ENCODE measurements around the gene RNF121. TPM values are rescaled to one million over a fixed set of nuclear protein-coding genes. Genes with fewer than 3 reads are reported as not detected.
"Not testable (repeated sequence)": the region's sequence is repeated elsewhere in the genome, so short reads cannot be mapped to it uniquely, and the experiment has no call there.

The RNF121 gene
- total RNA-seq = 18.4 TPM
- long read RNA-seq, transcript RNF121-201 (9 exons, 2,625 nt) = major isoform, 9 of 12 reads
- long read RNA-seq, partial matches to known transcripts = 0 of 12 reads
- long read RNA-seq, other reads (novel, unspliced or antisense) = 3 of 12 reads

DNA sequence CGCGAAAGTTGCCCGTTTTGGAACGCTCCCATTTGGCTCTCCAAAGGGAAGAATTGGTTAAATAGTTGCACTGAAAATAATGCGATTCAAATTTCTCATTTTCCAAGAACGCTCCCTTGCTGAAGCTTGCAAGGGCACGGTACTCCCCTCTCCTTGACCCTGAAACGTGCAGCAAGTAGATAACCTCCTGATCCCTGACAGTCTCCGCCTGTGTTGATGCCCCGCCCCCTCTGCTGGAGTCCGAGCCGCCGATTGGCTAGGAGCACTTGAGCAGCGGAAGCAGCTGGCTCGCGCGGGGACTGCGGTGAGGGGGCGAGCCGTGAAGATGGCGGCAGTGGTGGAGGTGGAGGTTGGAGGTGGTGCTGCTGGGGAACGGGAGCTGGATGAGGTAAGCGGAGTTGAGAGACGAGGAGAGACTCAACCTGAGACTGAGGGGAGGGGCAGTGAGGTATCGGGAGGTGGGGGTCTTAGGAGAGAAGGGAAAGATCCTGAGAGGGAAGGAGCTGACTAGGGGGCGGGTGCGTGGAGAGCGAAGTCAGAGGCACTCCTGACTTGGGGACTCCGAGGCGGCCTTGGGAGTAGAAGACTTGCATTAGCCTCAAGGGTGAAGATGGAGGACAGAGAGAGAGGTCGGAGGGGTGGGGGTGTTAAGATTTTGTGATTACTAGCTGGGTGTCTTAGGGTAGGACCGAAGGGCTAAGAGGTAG is at the start of gene RNF121:
Gene RNF121, plus strand, starts transcription at position 310 of the 707 bp plus-strand sequence. Its CDS starts 16 bp downstream, at position 326.
- peak; percentile 98 for DNase-seq (ENCODE audit: low spot score)
- intact Hi-C loops (cut with DNase I) = loop anchor here (2.0 kb wide), 1 partner anchor 184 kb away; the partner anchor contains the start of gene ANAPC15

DNA sequence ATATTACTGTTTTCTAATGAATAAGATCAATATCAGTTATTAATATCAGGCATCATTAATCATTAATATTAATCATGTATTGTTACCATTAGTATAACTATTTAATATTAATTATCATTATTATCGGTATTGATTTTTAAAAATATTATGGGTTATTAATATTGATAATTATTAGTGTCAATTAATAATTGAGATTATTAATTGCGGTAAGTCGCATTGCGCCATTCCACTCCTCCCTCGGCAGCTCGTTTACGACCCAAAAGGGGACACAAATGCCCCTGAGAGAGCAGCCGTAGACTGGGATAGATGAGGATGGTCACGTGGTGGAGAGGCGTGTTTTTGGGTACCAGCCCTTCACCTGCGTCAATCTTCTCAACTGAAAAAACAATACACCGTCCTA is 43.0 kb upstream of the RNF121 start:
- DNase-seq (ENCODE audit: low spot score); intact Hi-C loops (cut with DNase I): not testable (repeated sequence)

DNA sequence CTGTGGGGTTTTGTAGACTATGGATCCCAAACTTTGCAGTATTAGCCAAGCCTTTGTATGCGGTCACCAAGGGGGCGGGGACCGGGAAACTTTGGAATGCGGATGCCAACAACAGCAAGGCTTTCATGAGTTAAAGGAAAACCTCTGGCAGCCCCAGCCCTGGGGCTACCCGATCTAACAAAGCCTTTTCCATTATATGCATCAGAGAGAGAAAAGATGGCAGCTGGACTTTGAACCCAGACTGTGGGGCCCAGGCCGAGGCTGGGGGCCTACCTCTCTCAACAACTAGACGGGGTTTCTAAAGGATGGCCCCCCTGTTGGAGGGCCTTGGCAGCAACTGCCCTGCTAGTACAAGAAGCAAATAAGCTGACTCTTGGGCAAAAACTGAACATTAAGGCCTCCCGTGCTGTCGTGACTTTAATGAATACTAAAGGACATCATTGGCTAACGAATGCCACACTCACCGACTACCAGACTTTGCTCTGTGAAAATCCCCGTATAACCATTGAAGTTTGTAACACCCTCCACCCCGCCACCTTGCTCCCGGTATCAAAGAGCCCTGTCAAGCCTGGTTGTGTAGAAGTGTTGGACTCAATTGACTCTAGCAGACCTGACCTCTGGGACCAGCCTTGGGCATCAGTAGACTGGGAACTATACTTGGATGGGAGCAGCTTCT is 40.4 kb upstream of the RNF121 start:
- intact Hi-C loops (cut with DNase I); DNase-seq (ENCODE audit: low spot score): not testable (repeated sequence)

DNA sequence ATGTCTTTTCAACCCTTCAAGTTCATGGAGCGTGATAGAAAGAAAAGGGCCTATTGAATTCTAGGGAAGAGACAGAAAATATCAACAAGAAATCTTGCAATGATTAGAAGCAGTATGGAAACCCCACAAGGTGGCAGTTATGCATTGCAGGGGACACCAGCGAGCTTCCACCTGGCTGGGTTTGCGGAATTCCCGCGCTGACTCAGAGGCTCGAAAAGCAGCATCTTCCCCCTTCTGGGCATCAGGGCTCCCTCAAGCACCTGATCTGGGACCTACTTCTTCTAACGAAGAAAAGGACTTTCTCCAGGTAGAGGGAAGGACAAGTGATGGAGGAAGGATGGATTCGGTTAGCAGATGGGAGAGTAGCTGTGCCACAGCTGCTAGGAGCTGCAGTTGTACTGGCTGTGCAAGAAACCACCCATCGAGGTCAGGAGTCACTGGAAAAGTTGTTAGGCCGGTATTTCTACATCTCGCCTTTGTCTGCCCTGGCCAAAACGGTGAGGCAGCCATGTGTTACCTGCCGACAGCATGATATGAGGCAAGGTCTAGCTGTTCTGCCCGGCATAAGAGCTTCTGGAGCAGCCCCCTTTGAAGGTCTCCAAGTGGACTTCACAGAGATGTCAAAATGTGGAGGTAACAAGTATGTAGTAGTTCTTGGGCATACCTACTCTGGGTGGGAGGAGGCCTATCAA is 39.5 kb upstream of the RNF121 start:
- intact Hi-C loops (cut with DNase I); DNase-seq (ENCODE audit: low spot score): not testable (repeated sequence)

DNA sequence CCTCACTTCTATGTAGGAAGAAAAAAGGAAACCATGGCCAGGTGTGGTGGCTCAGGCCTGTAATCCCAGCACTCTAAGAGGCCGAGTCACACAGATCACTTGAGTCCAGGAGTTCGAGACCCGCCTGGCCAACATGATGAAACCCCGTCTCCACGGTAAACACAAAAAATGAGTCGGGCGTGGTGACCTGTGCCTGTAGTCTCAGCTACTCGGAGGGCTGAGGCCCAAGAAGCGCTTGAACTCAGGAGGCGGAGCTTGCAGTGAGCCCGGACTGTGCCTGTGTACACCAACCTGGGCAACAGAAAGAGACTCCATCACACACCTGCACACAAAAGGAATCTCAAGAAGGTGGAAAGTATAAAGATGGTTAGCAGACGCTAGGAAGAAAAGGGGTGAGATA is 32.9 kb upstream of the RNF121 start:
- DNase-seq (ENCODE audit: low spot score) = no peak
- intact Hi-C loops (cut with DNase I) = no loop called here

DNA sequence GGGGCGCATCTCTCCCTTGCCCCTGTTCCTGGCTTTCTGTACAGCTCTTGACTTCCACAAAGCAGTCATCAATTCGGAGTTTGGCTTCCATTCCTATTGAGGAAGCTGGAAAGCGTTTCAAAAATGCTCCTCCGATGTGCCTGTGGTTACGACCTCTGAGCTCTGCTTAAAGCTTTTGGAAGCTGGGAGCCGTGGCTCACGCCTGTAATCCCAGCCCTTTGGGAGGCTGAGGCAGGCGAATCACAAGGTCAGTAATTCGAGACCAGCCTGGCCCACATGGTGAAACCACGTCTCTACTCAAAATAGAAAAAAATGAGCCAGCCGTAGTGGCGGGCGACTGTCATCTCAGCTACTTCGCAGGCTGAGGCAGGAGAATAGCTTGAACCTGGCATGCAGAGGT is 27.7 kb upstream of the RNF121 start:
- DNase-seq (ENCODE audit: low spot score); intact Hi-C loops (cut with DNase I): not testable (repeated sequence)

DNA sequence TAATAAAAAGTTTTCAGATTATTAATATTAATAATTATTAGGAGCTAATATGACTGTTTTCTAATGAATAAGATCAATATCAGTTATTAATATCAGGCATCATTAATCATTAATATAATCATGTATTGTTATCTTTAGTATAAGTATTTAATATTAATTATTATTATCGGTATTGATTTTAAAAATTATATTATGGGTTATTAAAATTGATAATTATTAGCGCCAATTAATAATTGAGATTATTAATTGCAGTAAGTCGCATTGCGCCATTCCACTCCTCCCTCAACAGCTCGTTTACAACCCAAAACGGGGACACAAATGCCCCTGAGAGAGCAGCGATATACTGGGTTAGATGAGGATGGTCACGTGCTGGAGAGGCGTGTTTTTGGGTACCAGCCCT is 20.6 kb upstream of the RNF121 start:
- intact Hi-C loops (cut with DNase I) = no loop called here
- DNase-seq (ENCODE audit: low spot score) = no peak

DNA sequence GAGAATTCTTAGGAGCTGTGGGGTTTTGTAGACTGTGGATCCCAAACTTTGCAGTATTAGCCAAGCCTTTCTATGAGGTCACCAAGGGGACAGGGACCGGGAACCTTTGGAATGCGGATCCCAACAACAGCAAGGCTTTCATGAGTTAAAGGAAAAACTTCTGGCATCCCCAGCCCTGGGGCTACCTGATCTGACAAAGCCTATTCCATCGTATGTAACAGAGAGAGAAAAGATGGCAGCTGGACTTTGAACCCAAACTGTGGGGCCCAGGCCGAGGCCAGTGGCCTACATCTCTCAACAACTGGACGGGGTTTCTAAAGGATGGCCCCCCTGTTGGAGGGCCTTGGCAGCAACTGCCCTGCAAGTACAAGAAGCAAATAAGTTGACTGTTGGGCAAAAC is 18.1 kb upstream of the RNF121 start:
- intact Hi-C loops (cut with DNase I); DNase-seq (ENCODE audit: low spot score): not testable (repeated sequence)

DNA sequence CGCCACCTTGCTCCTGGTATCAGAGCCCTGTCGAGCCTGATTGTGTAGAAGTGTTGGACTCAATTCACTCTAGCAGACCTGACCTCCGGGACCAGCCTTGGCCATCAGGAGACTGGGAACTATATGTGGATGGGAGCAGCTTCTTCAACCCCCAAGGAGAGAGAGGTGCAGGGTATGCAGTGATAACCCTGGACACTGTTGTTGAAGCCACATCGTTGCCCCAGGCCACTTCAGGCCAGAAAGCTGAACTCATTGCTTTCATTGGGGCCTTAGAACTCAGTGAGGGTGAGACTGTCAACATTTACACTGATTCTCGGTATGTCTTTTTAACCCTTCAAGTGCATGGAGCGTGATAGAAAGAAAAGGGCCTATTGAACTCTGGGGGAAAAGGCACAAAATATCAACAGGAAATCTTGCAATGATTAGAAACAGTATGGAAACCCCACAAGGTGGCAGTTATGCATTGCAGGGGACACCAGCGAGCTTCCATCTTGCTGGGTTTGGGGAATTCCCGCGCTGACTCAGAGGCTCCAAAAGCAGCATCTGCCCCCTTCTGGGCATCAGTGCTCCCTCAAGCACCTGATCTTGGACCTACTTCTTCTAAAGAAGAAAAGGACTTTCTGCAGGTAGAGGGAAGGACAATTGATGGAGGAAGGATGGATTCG is 17.4 kb upstream of the RNF121 start:
- intact Hi-C loops (cut with DNase I); DNase-seq (ENCODE audit: low spot score): not testable (repeated sequence)

DNA sequence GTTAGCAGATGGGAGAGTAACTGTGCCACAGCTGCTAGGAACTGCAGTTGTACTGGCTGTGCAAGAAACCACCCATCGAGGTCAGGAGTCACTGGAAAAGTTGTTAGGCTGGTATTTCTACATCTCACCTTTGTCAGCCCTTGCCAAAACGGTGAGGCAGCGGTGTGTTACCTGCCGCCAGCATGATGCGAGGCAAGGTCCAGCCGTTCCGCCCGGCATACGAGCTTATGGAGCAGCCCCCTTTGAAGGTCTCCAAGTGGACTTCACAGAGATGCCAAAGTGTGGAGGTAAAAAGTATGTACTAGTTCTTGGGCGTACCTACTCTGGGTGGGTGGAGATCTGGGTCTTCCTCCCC is 16.9 kb upstream of the RNF121 start:
- intact Hi-C loops (cut with DNase I); DNase-seq (ENCODE audit: low spot score): not testable (repeated sequence)

DNA sequence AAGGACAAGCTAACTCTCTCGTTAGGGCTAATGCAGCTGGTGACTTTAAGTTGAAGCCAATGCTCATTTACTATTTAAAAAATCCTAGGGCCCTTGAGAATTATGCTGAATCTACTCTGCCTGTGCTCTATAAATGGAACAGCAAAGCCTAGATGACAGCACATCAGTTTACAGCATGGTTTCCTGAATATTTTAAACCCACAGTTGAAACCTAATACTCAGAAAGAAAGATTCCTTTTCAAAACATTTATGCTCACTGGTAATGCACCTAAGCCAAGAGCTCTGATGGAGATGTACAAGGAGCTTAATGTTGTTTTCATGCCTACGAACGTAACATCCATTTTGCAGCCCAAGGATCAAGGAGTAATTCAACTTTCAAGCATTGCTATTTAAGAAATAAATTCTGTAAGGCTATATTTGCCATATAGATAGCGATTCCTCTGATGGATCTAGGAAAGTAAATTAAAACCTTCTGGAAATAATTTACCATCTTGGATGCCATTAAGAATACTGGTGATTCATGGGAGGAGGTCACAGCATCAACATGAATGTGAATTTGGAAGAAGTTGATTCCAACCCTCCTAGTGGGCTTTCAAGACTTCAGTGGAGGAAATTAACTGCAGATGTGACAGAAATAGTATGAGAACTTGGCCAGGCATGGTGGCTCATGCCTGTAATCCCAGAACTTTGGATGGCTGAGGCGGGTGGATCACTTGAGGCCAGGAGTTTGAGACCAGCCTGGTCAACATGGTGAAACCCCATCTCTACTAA is 14.9 kb upstream of the RNF121 start:
- DNase-seq (ENCODE audit: low spot score) = no peak
- intact Hi-C loops (cut with DNase I) = no loop called here

DNA sequence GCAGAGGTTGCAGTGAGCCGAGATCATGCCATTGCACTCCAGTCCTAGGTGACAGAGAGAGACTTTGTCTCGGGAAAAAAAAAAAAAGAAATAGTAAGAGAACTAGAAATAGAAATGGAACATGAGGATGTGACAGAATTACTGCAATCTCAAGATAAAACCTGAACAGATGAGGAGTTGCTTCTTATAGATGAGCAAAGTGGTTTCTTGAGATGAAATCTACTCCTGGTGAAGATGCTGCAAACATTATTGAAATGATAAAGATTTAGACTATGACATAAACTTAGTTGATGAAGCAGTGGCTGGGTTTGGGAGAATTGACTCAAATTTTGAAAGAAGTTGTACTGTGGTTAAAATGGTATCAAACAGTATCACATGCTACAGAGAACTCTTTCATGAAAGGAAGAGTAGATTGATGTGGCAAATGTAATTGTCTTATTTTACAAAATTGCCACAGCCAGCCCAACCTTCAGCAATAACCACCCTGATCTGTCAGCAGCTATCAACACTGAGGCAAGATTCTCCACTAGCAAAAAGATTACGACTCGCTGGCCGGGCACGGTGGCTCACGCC is 14.1 kb upstream of the RNF121 start:
- intact Hi-C loops (cut with DNase I) = no loop called here
- no peak for DNase-seq (ENCODE audit: low spot score)

DNA sequence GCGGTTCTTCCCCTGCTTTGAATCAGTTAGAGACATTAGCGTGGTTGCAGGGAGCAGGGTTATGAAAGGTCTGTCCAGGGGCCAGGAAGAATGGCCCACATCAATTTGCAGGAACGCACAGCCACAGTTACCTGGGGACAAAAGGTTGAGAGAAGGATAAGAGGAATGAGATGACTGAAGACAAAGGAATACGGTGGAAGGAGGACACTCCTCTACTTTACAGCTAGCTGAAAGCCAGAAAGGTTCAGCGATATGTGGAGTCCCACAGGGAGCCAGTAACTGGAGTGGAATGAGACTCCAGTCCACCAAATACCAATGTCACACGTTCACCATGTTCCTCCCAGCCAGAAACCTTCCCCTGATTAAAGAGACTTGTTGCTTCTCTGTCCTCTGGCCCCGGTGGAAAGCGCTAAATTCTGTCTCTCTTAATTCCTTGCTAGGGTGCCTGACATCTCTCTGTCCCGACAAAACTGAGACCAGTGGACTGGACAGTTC is 11.2 kb upstream of the RNF121 start:
- no peak for DNase-seq (ENCODE audit: low spot score)
- intact Hi-C loops (cut with DNase I) = no loop called here

DNA sequence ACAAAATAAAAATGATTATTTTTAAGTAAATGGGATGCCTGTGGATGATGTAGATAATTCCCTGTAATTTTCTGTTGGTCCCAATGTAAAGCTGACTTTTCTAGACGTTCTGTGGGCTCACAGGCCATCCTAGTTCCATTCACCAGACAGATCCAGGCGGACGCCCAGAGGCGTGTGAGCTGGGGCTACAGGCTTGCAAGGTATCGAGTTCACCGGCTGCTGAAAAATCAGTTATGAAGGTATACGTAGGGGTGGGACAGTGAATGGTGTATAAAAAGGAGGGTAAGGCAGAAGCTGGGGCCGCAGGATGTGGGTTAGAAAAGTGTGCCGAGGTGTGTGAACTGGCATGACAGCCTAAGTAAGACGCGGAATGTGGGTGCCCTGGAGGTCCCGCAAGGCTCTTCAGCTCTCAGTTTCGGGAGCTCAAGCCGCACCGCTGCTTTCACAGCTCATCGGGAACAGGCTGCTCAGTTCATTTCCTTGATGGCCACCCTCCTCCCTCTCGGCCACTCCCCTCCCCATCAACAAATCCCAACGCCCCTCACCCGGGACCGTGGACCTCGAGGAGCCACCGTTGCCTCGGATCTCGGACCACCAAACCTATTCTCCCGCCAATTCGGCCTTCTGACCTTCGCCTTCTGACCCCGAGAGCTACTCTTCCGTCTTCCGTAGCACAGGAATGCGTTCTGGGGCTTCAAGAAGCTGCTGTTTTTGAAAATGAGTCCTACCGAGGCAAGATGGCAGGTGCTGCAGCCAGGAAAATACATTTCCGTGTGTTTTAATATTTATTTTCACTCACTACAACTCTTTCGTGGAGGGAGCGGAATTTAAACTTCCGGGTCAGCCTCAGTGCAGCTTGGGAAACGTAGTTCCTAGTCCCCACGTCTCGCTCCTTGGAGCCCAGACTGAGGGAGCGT is 768 bp upstream of the RNF121 start, which contains the start of gene XNDC1N:
Gene XNDC1N, minus strand, starts transcription at position 775 of the 917 bp plus-strand sequence. CDS start 5,241 bp downstream, outside the sequence.
- intact Hi-C loops (cut with DNase I) = loop anchor here (2.0 kb wide), 1 partner anchor 185 kb away; the partner anchor contains the start of gene ANAPC15
- DNase-seq (ENCODE audit: low spot score) = peak; percentile 87

DNA sequence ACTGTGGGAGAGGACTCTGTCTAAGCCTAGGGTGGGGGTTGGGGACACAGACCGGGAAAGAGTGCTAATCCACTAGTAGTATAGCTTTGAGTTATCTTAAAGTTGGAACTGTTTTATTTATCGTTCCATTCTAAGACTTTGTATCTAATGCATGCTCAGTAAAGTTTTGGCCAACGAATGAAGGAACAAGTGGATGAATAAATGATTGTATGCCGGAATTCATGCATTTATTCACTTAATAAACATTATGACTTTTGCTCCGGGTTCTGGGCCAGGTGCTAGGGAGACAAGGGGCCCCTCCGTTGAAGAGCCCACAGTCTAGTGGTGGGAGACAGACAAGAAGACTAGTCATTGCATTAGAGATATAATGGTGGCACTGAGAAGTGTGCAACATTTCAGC is 645 bp downstream of the RNF121 start:
- intact Hi-C loops (cut with DNase I) = loop anchor here (2.0 kb wide), 1 partner anchor 183 kb away; the partner anchor contains the start of gene ANAPC15
- no peak for DNase-seq (ENCODE audit: low spot score)

DNA sequence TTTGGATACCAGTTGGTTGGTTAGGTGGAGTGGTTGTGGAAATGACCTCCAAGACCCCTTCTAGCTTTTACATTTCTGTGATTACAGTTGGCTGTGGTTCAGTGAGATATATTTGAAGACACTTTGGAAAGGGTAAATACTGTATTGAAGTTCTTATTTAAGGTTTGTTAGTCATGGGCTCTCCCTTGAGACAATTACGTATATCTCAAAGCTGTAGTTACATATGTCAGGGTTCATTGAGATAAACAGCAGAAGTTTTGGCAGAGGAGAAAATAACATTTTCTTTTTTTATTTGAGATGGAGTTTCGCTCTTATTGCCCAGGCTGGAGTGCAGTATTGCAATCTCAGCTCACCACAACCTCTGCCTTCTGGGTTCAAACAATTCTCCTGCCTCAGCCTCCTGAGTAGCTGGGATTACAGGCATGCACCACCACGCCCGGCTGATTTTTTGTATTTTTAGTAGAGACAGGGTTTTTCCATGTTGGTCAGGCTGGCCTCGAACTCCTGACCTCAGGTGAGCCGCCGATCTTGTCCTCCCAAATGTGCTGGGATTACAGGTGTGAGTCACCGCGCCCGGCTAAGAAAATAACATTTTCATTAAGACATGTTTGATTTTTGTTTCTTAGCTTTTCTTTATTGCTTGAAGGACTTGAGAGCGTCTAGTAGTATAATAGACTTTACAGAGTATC is 1.9 kb downstream of the RNF121 start:
- no peak for DNase-seq (ENCODE audit: low spot score)
- intact Hi-C loops (cut with DNase I) = no loop called here

DNA sequence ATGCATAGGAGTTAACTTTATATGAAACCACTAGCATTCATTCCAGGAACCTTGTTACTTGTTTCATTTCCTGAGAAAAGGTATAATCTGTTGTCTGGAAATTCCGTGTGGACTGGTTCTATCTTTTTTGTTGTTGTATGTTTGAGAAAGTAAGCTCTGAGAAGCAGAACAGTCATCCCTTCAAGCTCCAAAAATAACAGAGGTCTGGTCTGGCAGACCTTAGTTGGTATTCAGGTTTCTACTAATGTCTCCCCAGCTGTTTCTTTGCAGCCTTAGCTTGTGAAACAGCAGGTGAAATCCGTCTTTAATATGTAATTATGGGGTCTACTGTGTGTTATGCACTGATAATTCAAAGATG is 2.4 kb downstream of the RNF121 start:
- DNase-seq (ENCODE audit: low spot score) = no peak
- intact Hi-C loops (cut with DNase I) = no loop called here

All from cardiac septum (tissue), 1 donor.